ENCODE measurements around the gene CHEK2. TPM values are rescaled to one million over a fixed set of nuclear protein-coding genes. Genes with fewer than 3 reads are reported as not detected.
A peak's percentile ranks its signal among the peaks of the same experiment; 100 is the strongest.
"Not testable (repeated sequence)": the region's sequence is repeated elsewhere in the genome, so short reads cannot be mapped to it uniquely, and the experiment has no call there.

Gene CHEK2
- total RNA-seq, 1 experiment from 2014 or later = 65.4 TPM

DNA sequence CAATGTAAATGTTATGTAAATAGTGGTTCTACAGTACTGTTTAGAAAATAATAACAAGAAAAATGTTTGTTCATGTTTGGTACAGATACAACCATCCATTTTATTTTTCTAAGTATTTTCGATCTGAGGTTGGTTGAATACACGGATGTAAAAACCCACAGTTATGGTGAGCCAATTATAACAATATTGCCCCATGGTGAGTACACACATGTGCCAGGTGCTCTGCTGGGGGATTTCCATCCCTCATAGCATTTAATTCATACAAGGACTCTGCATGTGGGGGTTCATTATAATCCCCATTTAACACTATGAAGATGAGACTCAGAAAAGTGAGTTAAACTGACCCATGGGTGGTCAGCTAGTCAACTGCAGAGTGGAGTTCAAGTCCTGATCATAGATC, 38.7 kb downstream of the CHEK2 start:
- no peak for DNase-seq (ENCODE audit: extremely low read depth, low read depth)

DNA sequence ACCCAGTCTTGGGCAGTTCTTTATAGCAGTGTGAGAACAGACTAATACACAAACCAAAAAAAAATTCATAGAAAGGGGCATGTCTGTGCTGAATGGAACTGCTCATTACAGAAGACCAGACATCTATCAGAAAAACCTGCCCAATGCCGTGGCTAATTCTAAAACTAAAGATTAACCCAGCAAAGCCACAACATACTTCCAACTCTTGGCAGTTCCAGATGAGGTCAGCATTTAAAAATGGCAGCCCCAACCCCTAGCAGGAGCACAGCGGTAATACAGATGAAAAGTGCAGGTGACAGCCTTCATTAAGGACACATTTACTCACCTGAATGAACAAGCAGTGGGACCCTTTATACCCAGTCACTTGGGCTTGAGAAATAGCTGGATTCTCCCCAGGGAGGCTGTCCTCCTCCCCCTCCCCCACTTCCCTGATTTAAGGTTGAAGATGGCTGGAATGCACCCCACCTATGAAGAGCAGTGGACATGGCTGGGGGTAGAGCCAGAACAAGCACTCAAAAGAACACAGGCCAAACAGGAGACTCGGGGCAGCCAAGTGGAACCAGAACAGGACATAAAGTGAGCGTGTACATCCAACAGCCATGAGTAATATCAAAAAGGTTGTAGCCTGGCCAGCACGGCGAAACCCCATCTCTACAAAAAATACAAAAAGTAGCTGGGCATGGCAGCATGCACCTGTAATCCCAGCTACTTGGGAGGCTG, 48.4 kb downstream of the CHEK2 start:
- DNase-seq (ENCODE audit: extremely low read depth, low read depth) = not testable (repeated sequence)

GRCh38 chr22:28689796-28690195, 51.8 kb downstream of the CHEK2 start:
- DNase-seq (ENCODE audit: extremely low read depth, low read depth) = not testable (repeated sequence)

DNA sequence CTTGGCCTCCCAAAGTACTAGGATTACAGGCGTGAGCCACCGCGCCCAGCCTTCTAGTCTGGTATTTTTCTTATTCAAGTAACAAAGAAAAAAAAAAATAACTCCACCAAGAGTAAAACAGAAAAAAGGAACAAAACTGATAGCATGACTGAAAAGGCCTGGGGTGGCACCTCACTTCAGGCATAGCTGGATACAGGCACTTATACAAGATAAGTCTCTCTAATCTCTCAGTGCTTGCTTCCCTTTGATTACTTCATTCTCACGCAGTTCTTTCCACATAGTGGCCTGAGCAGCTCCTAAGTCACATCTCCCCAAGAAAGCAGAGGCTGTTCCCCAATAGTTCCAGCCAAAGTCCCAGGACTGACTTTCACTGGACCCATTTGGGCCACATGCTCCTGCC, 58.7 kb downstream of the CHEK2 start:
- DNase-seq (ENCODE audit: extremely low read depth, low read depth) = not testable (repeated sequence)

DNA sequence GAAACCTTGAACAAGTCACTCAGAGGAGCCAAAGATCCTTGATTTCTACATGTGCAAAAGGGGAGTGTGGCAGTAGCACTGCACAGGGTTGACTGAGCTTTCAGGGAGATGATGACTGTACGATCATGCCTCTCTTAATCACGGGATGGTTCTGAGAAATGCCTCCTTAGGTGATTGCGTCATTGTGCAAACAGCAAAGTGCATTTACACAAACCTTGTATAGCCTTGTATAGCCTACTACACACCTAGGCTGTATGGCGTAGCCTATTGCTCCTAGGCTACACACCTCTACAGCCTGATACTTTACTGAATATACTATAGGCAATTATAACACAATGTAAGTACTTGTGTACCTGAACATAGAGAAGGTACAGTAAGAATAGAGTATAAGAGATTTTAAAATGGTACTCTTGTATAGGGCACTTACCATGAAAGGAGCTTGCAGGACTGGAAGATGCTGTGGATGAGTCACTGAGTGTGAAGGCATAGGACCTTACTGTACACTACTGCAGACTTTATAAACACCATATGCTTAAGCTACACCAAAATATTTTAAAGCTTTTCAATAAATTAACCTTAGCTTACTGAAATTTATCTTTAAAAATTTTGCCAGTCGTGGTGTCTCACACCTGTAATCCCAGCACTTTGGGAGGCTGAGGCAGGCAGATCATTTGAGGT, 60.7 kb downstream of the CHEK2 start:
- not testable (repeated sequence) for DNase-seq (ENCODE audit: extremely low read depth, low read depth)

DNA sequence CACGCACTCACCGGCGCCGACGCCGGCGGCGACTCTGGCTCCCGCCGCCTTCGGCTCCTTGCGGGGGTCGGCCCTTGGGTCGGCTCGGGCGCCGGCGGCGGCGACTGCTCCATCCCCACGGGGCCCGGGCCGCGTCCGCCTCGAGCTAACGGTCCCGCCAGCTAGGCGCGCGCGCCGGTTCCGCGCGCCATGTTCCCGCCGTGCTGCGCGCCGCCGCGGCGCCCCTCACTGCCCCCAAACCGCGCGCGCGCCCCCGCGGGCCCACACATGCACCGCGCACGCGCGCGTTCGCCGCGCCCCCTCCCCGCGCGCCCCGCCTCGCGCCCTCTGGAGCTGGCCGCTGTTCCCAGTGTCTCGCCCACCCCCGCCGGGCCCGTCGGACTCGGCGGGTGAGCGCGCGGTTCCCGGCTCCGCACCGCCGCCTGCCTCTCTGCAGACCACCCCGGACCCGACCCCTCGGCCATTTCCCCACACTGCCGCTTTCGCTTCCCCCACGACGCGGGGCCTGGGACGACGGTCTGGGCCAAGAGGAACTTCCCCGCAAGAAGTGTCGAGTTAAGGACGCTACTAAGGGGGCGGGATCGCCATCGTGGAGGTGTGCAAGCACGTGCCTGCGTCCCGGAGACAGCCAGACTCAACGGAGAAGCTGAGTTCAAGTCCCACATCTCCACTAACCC, 61.9 kb downstream of the CHEK2 start, which contains the start of gene TTC28:
Gene TTC28 (minus strand): TSS at position 230 of the 677 bp plus-strand sequence. CDS start 117 bp downstream, at position 113.
- peak; percentile 50 for DNase-seq (ENCODE audit: extremely low read depth, low read depth)

- not testable (repeated sequence) for DNase-seq (ENCODE audit: extremely low read depth, low read depth)
Measured at GRCh38 chr22:28678778-28679610, 62.6 kb downstream of the CHEK2 start.

GRCh38 chr22:28678170-28678569, 63.5 kb downstream of the CHEK2 start:
- DNase-seq (ENCODE audit: extremely low read depth, low read depth) = not testable (repeated sequence)

- DNase-seq (ENCODE audit: extremely low read depth, low read depth) = no peak
Measured at GRCh38 chr22:28674121-28674563, 67.5 kb downstream of the CHEK2 start.

- DNase-seq (ENCODE audit: extremely low read depth, low read depth) = no peak
Measured at GRCh38 chr22:28670756-28671155, 70.9 kb downstream of the CHEK2 start.

DNA sequence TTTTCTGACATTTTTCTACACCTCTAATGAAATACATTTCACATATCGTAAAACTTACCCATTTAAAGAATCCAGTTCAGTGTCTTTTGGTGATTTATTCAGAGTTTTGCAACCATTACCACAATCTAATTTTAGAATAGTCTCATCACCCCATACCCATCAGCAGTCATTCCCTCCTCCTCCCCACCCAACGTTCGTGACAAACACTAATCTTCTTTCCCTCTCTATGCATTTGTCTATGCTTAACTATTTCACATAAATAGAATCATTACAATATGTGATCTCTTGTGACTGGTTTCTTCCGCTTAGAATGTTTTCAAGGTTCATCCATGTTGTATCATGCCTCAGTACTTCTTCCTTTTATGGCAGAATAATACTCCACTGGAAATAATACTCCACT, 71.5 kb downstream of the CHEK2 start:
- DNase-seq (ENCODE audit: extremely low read depth, low read depth) = no peak

- no peak for DNase-seq (ENCODE audit: extremely low read depth, low read depth)
Measured at GRCh38 chr22:28669387-28669786, 72.2 kb downstream of the CHEK2 start.

- not testable (repeated sequence) for DNase-seq (ENCODE audit: extremely low read depth, low read depth)
Measured at GRCh38 chr22:28663569-28663942, 78.1 kb downstream of the CHEK2 start.

- no peak for DNase-seq (ENCODE audit: extremely low read depth, low read depth)
Measured at GRCh38 chr22:28658448-28658847, 83.2 kb downstream of the CHEK2 start.

DNA sequence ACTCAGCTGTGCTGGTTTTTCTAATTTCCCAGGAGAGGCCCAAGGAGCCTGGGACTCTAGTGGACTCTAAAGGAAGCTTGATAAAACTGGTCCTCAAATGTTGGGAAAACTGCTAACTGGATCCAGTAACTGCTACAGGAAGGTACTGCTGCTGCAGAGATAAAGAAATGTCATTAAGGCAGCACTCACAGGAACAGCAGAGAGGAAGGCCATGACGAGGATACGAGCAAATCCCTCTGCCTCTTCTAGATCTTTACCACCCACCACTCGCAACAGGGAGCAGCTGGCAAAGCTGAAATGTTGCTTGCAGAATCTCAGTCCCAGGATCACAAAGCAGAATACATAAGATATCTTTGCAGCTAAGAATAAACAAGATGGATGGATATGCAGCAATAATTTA, 85.4 kb downstream of the CHEK2 start:
- DNase-seq (ENCODE audit: extremely low read depth, low read depth) = no peak

- no peak for DNase-seq (ENCODE audit: extremely low read depth, low read depth)
Measured at GRCh38 chr22:28650463-28650862, 91.2 kb downstream of the CHEK2 start.

GRCh38 chr22:28648792-28649191, 92.8 kb downstream of the CHEK2 start:
- DNase-seq (ENCODE audit: extremely low read depth, low read depth) = no peak

- DNase-seq (ENCODE audit: extremely low read depth, low read depth) = no peak
Measured at GRCh38 chr22:28647216-28647615, 94.4 kb downstream of the CHEK2 start.

DNA sequence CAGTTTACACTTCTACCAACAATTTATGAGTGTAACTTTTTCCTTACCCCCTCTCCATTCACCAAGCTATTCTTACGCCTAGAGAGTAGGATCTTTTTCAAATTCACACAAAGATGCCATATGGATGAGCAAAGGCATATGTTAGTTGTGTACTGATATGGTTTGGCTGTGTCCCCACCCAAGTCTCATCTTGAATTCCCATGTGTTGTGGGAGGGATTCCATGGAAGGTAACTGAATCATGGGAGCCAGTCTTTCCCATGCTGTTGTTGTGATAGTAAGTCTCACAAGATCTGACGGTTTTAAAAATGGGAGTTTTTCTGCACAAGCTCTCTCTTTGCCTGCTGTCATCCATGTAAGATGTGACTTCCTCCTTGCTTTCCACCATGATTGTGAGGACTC, 102.3 kb downstream of the CHEK2 start:
- no peak for DNase-seq (ENCODE audit: extremely low read depth, low read depth)
